ENCODE measurements around the gene EDNRB.

DNA sequence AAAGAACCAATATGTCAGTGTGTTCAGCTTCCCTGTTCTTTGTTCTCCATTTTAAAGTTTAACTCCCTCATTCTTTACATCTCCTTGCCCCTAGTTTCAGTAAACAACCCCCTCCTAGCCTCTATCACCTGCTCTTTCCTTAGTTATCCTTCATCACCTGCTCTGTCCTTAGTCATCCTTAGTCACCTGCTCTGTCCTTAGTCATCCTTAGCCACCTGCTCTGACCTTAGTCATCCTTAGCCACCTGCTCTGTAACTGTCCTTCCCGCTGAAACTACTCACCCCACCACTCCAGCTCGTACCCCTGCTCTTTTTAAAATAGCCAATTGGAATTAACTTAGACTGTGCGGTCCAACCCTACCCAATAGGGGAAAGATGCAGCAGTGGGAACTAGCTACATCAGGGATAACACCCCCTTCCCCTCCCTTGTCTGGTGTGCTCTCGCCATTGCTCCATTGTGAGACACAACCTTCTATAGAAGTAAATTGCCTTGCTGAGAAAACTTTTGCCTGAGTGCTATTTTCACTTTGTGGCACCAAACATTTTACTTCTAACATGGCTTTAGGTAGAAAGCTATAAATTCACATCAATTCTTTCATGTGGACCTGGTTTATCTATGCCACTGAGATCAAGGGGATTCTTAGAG lies 16.2 kb downstream of the EDNRB start:
- TF ChIP-seq, protein P1, sequence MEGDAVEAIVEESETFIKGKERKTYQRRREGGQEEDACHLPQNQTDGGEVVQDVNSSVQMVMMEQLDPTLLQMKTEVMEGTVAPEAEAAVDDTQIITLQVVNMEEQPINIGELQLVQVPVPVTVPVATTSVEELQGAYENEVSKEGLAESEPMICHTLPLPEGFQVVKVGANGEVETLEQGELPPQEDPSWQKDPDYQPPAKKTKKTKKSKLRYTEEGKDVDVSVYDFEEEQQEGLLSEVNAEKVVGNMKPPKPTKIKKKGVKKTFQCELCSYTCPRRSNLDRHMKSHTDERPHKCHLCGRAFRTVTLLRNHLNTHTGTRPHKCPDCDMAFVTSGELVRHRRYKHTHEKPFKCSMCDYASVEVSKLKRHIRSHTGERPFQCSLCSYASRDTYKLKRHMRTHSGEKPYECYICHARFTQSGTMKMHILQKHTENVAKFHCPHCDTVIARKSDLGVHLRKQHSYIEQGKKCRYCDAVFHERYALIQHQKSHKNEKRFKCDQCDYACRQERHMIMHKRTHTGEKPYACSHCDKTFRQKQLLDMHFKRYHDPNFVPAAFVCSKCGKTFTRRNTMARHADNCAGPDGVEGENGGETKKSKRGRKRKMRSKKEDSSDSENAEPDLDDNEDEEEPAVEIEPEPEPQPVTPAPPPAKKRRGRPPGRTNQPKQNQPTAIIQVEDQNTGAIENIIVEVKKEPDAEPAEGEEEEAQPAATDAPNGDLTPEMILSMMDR (IDR thresholded peaks at IDR 0.05 in 8 of 11, conservative IDR thresholded peaks at IDR 0.05 in 3 of 11): no peak
- TF ChIP-seq POLR2A (IDR thresholded peaks at IDR 0.05): no peak

Data from spleen (tissue), 7 donors.